Ecto neural progenitor cell (in vitro differentiated cells): ENCODE measurements around the gene COL25A1.
"Not testable (repeated sequence)": the region's sequence is repeated elsewhere in the genome, so short reads cannot be mapped to it uniquely, and the experiment has no call there.

ENCODE experiments used
- DNase-seq: peaks from one replicate; pipeline ENCODE4 v3.0.0-alpha.2; 2018; ENCODE audit warnings: low spot score

COL25A1 gene

GRCh38 chr4:109049926-109050325, 252.5 kb downstream of the COL25A1 start:
- no peak for DNase-seq

GRCh38 chr4:109046471-109047201, 255.8 kb downstream of the COL25A1 start:
- no peak for DNase-seq

- DNase-seq = no peak
Measured at GRCh38 chr4:109044431-109044830, 258.0 kb downstream of the COL25A1 start.

GRCh38 chr4:109043286-109043685, 259.2 kb downstream of the COL25A1 start:
- DNase-seq = no peak

- DNase-seq = no peak
Measured at GRCh38 chr4:109041463-109042360, 260.7 kb downstream of the COL25A1 start.

GRCh38 chr4:109040441-109040840, 262.0 kb downstream of the COL25A1 start:
- no peak for DNase-seq

- DNase-seq = no peak
Measured at GRCh38 chr4:109037026-109037425, 265.4 kb downstream of the COL25A1 start.

GRCh38 chr4:109033993-109034392, 268.5 kb downstream of the COL25A1 start:
- DNase-seq = no peak

- no peak for DNase-seq
Measured at GRCh38 chr4:109032671-109033070, 269.8 kb downstream of the COL25A1 start.

- DNase-seq = no peak
Measured at GRCh38 chr4:109029987-109030386, 272.5 kb downstream of the COL25A1 start.

- DNase-seq = no peak
Measured at GRCh38 chr4:109027016-109027500, 275.4 kb downstream of the COL25A1 start.

- DNase-seq = no peak
Measured at GRCh38 chr4:109026588-109026987, 275.9 kb downstream of the COL25A1 start.

GRCh38 chr4:109025471-109026076, 276.9 kb downstream of the COL25A1 start:
- no peak for DNase-seq

- no peak for DNase-seq
Measured at GRCh38 chr4:109022961-109023360, 279.5 kb downstream of the COL25A1 start.

- not testable (repeated sequence) for DNase-seq
Measured at GRCh38 chr4:109021630-109022029, 280.8 kb downstream of the COL25A1 start.

GRCh38 chr4:109020861-109021260, 281.6 kb downstream of the COL25A1 start:
- DNase-seq = no peak

- DNase-seq = no peak
Measured at GRCh38 chr4:109016200-109016599, 286.3 kb downstream of the COL25A1 start.

- no peak for DNase-seq
Measured at GRCh38 chr4:109015413-109015810, 287.0 kb downstream of the COL25A1 start.

GRCh38 chr4:109014593-109015412, 287.7 kb downstream of the COL25A1 start:
- no peak for DNase-seq

- no peak for DNase-seq
Measured at GRCh38 chr4:109012286-109012880, 290.1 kb downstream of the COL25A1 start.
